Measurements from ENCODE around the gene COL23A1.

The COL23A1 gene

DNA sequence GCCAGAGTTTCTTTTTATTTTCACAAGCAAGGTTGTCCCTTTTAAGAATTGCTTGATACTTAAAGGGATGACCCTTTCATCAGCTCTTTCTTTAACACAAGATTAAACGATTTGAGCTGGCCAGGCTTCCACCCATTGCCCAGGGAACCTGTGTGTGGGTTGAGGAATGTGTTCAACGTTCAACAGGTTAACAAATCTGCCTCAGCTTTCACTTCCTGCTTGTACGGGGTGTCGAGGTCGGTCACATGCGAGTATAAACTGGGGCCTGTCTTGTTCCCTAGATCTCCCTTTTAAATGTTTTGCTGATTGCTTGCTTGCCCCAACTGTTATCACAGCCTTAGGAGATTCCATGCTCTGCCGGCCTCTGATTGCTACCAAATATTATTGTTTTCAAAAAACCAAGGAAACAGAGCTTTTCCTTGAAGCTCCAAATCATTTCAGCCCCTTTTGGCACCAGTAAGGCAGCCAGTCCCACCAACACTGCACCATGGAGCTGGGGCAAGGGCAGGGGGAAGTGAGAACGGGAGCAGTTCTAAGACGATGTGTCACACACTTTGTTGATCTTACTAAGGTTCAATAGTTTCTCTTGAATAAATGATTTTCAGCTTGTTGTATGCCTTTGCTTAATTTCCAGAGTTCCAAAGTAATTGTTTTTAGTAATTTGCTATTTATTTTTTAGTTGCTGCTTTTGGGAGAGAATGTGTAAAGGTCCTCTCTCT, 47.3 kb upstream of the COL23A1 start (continued):
- no peak for TF ChIP-seq ELK4 (IDR thresholded peaks at IDR 0.05; ENCODE audit: borderline replicate concordance, low read depth, low read length)
- TF ChIP-seq ZNF585B (tag by site-specific recombination; IDR thresholded peaks at IDR 0.05) = no peak
- no peak for TF ChIP-seq TCF7L2 (IDR thresholded peaks at IDR 0.05; ENCODE audit: borderline replicate concordance, low read depth, low read length)
- TF ChIP-seq TSHZ1 (tag by site-specific recombination; IDR thresholded peaks at IDR 0.05; ENCODE audit: borderline replicate concordance) = no peak

DNA sequence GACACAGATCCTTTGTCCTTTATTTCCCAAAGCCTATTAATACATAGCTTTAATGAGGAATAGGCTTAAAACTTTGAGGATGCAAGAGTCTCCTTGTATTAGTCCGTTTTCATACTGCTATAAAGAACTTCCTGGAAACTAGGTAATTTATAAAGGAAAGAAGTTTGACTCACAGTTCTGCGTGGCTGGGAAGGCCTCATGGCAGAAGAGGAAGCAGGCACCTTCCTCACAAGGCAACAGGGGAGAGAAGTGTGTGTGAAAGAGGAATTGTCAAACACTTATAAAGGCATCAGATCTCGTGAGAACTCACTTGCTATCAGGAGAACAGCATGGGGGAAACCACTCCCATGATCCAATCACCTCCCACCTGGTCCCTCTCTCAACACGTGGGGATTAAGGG, 42.1 kb upstream of the COL23A1 start:
- ChIA-PET POLR2A (no interaction called here), CTCF (no interaction called here)
- no peaks in the 10 kb centered on the region for H3K36me3 ChIP-seq (ENCODE audit: control insufficient read depth in 2 of 2, insufficient read depth in 1 of 2, low read length in 2 of 2)
- H3K4me3 ChIP-seq (ENCODE audit: low read depth, low read length) = no peak overlapping the region
- no peaks in the 10 kb centered on the region for H3K9me3 ChIP-seq (ENCODE audit: control insufficient read depth, insufficient read depth, low read depth, low read length)
- no peak overlapping the region for H3K27ac ChIP-seq (ENCODE audit: extremely low read depth, low read depth, low read length)
- no peaks in the 10 kb centered on the region; the same call in 1 of the 2 replicates for H3K4me1 ChIP-seq (ENCODE audit: control insufficient read depth, insufficient read depth, low read length)
- TF ChIP-seq ZBTB1 (tag by site-specific recombination; IDR thresholded peaks at IDR 0.05) (no peak), ZNF133 (tag by site-specific recombination; IDR thresholded peaks at IDR 0.05) (no peak), ZFP3 (tag by site-specific recombination; IDR thresholded peaks at IDR 0.05; ENCODE audit: low read depth) (no peak), OVOL3 (tag by site-specific recombination; IDR thresholded peaks at IDR 0.05) (no peak), ZNF223 (tag by site-specific recombination; IDR thresholded peaks at IDR 0.05) (no peak), ZEB2 (tag by site-specific recombination; IDR thresholded peaks at IDR 0.05) (no peak), ZNF626 (tag by site-specific recombination; IDR thresholded peaks at IDR 0.05) (no peak), KLF1 (tag by site-specific recombination; IDR thresholded peaks at IDR 0.05) (no peak), ZNF548 (tag by site-specific recombination; IDR thresholded peaks at IDR 0.05) (no peak), REST (tag by site-specific recombination; IDR thresholded peaks at IDR 0.05) (no peak), ZNF24 (tag by site-specific recombination; IDR thresholded peaks at IDR 0.05) (no peak), ZNF292 (tag by site-specific recombination; IDR thresholded peaks at IDR 0.05; ENCODE audit: borderline replicate concordance, low read depth) (no peak), PBX3 (CRISPR knock-in tag; IDR thresholded peaks at IDR 0.05) (no peak), ZNF704 (tag by site-specific recombination; IDR thresholded peaks at IDR 0.05) (no peak), TRIM28 (IDR thresholded peaks at IDR 0.05; ENCODE audit: borderline replicate concordance, low read length) (no peak)
- TF ChIP-seq, protein P1, sequence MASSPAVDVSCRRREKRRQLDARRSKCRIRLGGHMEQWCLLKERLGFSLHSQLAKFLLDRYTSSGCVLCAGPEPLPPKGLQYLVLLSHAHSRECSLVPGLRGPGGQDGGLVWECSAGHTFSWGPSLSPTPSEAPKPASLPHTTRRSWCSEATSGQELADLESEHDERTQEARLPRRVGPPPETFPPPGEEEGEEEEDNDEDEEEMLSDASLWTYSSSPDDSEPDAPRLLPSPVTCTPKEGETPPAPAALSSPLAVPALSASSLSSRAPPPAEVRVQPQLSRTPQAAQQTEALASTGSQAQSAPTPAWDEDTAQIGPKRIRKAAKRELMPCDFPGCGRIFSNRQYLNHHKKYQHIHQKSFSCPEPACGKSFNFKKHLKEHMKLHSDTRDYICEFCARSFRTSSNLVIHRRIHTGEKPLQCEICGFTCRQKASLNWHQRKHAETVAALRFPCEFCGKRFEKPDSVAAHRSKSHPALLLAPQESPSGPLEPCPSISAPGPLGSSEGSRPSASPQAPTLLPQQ (tag by site-specific recombination; IDR thresholded peaks at IDR 0.05) = no peak
- TF ChIP-seq, protein P2, sequence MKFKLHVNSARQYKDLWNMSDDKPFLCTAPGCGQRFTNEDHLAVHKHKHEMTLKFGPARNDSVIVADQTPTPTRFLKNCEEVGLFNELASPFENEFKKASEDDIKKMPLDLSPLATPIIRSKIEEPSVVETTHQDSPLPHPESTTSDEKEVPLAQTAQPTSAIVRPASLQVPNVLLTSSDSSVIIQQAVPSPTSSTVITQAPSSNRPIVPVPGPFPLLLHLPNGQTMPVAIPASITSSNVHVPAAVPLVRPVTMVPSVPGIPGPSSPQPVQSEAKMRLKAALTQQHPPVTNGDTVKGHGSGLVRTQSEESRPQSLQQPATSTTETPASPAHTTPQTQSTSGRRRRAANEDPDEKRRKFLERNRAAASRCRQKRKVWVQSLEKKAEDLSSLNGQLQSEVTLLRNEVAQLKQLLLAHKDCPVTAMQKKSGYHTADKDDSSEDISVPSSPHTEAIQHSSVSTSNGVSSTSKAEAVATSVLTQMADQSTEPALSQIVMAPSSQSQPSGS (tag by site-specific recombination; IDR thresholded peaks at IDR 0.05; ENCODE audit: low read depth) = no peak
- TF ChIP-seq, protein P3, sequence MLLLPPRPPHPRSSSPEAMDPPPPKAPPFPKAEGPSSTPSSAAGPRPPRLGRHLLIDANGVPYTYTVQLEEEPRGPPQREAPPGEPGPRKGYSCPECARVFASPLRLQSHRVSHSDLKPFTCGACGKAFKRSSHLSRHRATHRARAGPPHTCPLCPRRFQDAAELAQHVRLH (tag by site-specific recombination; IDR thresholded peaks at IDR 0.05) = no peak

All from HEK293 (cell line).